ENCODE data around the gene CGB1.

DNA sequence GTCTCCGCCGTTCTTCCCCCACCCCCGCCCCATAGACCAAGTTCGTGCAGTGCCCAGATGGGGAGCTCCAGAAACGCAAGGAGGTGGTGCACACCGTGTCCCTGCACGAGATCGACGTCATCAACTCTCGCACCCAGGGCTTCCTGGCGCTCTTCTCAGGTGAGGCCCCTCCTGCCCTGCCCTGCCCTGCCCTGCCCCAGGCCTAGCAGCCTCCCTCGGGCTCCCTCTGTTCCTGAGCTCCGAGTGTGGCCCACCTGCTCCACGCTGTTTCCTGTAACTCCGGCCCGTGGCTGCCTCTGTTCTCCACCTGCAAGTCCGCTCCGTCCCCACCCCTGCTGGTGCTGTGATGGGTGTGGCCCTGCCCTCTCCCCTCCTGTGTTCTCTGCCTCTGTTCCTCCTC, 26.2 kb downstream of the CGB1 start:
- TF ChIP-seq, protein P1, sequence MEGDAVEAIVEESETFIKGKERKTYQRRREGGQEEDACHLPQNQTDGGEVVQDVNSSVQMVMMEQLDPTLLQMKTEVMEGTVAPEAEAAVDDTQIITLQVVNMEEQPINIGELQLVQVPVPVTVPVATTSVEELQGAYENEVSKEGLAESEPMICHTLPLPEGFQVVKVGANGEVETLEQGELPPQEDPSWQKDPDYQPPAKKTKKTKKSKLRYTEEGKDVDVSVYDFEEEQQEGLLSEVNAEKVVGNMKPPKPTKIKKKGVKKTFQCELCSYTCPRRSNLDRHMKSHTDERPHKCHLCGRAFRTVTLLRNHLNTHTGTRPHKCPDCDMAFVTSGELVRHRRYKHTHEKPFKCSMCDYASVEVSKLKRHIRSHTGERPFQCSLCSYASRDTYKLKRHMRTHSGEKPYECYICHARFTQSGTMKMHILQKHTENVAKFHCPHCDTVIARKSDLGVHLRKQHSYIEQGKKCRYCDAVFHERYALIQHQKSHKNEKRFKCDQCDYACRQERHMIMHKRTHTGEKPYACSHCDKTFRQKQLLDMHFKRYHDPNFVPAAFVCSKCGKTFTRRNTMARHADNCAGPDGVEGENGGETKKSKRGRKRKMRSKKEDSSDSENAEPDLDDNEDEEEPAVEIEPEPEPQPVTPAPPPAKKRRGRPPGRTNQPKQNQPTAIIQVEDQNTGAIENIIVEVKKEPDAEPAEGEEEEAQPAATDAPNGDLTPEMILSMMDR (IDR thresholded peaks at IDR 0.05; ENCODE audit: low read length): no peak
- TF ChIP-seq EZH2 (optimal IDR thresholded peaks at IDR 0.05; ENCODE audit: low read depth, low read length) (no peak), EZH2phosphoT487 (IDR thresholded peaks at IDR 0.05; ENCODE audit: low read length) (no peak)
